Endothelial cell of hepatic sinusoid (primary cell): ENCODE measurements around the gene INTS6L.
"Not testable (repeated sequence)": the region's sequence is repeated elsewhere in the genome, so short reads cannot be mapped to it uniquely, and the experiment has no call there.

Source experiments
- in situ Hi-C: cut with HindIII; loops from 2 replicates; pipeline ENCODE4 v1.10.0; 2017; ENCODE audit warnings: low sequenced_read_pairs

INTS6L gene

DNA sequence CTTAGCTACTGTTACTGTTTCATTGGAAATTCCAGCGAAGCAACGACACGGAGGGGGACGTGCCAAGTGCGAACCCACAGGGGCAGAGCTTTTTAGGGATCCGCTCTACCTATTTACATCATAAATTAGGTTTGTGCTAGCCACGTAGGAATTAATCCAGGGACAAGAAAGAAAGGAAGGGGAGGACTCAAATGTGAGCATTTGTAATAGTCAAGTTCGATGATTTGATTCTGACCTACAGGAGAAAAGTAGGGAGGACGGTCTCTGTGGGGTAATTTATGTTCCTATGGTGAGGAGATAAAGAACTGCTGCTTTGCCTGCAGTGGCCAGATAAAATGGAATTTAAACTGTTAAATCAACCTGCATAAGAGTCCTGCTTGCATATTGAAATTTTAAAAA, 1.7 kb downstream of the INTS6L start:
- in situ Hi-C loops: no loop called here

DNA sequence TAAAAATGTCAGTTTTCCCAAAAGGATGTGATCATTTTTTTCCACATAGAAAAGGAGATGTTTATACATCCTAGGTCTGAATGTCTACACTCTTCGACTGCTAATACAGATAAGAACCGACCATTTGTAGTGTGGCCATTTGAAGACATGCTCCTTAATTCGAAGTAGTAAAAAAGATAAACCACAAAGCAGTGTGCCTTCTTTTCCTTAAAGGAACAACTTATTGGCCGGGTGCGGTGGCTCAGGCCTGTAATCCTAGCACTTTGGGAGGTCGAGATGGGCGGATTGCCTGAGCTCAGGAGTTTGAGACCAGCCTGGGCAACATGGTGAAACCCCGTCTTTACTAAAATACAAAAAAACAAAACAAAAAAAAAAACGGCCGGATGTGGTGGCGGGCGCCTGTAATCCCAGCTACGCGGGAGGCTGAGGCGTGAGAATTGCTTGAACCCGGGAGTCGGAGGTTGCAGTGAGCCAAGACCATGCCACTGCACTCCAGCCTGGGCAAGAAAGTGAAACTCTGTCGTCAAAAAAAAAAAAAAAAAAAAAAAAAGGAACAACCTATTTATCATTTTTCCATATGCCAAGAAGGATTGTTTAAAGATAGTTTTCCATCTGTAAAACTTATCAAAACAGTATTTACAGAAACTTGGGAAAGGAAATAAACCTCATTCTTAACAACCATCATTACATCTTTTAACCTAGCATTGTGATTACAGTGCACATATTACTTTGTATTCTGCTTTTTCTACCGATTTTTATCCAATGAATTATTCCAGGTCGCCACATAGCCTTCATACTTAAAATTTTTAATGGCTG, 2.6 kb downstream of the INTS6L start:
- in situ Hi-C loops: no loop called here

DNA sequence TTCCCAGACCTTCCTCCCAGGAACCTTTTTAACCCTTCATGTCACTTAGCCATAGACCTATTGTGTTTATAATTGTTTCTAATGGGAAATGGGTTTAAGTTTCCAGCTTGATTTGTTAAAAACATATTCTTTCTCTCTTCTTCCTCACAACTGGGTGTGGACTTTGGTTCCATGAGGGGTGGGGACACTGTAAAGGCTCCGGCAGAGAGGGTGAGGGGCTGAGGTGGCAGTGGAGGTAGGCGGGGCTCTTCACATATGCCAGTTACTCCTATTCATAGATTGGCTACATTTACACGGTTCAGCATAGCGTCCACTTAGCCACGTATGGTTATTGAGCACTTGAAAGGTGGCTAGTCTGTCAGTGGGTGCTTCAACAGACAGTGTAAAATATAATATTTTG, 7.8 kb downstream of the INTS6L start:
- in situ Hi-C loops: no loop called here

DNA sequence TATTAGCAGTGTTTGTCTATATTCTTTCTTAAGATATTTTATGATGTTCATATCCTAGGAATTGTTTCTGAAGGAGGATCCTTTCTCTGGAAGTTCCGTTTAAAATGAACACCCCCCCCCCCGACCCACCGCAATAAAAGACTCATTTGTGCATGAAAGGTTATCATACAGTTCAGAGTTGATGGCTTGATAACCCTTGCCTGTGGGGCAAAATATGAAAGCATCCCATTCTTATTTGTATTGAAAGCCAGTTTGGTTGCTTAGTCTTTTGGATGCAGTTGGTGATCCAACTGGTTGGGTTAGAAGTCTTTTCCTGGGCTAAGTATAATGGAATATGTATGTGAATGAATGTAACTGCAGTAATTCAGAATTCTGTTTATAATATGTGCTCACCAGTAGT, 8.3 kb downstream of the INTS6L start:
- in situ Hi-C loops: no loop called here

DNA sequence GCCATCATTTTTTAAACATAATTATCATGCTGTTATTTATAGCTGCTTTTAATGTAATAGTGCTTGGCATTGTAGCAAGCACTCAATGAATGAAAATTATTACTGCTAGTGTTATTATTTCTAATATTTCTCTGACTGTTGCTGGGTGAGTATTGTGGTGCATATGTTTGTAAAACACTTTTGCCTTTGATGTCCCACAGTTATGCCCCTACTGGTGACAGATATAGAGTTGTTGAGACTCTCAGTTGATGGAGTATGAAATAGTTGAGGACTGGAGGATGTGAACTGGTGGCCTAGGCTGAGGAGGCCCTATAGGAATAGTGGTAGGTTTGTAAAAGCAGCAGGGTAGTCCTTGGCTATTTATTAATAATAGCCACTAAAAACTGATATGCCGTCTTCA, 9.6 kb downstream of the INTS6L start:
- in situ Hi-C loops: no loop called here

DNA sequence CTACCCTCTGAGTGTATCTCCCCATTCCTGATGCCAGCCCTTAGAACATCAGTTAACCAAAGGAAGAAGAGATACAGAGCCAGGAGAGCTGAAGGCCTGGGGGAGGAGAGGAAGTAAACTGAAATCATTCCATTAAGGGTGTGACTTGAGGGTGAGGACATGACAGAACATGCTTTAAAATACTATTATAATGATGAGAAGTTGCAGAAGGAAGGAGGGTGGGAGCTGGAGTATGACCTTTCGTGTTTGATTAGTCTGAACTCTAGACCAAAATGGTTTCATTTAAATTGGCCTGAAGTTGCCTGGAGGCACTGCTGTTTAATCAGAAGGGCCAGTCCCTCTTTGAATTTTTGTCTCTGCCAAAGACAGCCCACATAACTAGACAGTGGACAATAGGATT, 11.4 kb downstream of the INTS6L start:
- in situ Hi-C loops: no loop called here

DNA sequence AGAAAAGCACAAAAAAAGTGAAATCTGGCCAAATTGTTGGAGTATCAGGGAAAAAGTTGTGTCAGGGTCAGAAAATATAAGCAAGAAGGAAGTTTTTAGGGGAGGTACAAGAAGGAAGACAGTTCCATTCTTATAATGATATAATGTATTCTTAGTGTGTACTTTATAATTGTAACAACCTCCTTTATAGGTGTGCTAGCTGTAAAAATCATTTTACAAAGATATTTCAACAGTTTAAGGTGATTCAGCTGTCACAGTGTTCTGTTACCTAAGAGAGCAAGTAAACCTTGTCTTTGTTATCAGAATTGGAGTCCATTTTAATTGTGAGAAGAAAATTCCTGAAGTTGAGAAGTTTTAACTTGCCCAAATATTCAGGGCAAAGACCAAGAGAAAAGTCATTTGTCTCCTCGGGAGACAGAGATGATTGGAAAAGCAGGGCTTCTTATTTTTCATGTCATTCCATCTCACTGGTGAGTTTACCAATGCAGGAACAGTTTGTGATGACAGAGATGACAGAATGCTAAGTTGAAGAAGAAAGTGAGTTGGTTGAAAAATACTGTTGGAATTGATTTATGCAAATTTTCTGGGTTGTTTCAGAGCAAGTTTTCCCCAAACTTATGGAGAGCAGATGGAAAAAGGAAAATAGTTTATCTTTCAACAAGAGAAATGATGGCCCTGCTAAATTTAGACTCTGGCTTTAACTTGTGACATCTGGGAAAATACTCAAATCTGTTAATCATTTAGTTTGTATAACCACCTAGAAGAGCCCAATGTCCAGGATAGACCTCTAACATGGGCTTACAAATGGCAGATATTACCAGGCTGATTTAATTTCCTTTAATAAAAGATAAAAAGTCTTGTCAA, 14.8 kb downstream of the INTS6L start:
- in situ Hi-C loops: no loop called here

DNA sequence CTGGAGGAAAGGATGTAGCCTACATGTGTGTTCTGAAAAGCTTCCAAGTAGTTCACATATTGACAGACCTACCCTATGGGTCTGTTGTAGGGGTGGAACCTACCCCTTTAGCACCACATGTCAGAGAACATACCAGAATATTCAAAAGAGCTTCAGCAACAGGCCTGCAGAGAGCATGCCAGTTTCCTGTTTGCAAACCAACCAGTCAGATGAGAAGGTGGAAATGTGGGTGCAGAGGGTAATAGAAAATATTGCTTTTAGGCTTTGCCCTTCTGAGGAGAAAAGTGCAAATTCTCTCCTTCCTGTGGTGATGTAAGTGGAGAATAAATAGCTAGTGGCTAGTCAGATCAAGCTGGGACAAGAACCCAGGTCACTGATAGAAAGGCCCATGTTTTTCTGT, 16.4 kb downstream of the INTS6L start:
- in situ Hi-C loops: no loop called here

DNA sequence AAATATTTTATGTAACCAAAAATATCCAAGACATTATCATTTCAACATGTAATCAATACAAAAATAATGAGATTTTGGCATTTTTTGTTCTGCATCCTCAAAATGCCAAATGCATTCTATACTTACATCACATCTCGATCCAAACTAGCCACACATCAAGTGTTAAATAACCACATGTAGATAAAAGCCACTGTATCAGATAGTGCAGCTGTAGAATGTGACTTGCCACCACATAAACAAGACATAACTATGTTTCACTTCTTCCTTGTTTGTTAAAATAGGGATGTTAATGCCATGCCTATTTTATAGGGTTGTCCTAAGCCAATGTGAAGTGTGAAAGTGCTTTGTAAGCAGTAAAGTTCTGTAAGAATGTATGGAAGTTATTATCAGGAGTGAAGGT, 20.9 kb downstream of the INTS6L start:
- in situ Hi-C loops: no loop called here

DNA sequence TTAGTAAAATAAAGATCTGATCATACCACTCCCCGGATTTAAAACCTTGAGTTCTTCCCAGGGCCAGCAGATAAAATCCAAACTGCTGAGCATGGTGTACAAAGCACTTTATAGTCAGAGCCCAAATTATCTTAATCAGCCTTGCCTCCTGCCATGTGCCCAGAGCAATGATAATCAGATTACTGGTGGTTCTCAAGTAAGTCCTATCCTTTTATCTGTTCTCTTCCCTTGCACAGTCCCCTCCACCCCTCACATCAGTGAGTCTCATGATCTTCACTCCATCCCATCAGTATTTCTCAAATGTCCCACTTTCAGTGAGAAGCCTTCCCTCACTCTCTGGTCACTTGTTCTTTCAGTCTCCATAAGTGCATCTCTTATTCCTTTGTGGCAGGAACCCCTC, 22.7 kb downstream of the INTS6L start:
- in situ Hi-C loops: no loop called here

DNA sequence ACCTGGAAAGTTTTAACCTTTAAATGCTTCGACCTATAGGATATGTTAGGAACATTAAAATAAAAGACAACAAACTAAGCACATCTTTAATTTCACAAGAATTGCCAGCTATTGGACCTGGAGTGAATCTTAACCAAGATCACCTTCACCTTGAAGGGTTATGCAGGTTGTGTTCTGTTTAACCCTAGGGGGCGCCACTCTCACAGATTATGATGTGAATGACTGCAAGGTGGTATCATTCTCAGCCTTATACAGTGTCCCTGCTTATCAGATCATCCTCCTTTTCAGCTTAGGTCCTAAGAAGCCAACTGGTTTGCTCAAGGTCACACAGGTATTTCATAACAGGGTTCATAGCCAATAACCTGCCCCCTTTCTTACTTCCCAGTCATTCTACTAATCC, 23.5 kb downstream of the INTS6L start:
- in situ Hi-C loops: no loop called here

DNA sequence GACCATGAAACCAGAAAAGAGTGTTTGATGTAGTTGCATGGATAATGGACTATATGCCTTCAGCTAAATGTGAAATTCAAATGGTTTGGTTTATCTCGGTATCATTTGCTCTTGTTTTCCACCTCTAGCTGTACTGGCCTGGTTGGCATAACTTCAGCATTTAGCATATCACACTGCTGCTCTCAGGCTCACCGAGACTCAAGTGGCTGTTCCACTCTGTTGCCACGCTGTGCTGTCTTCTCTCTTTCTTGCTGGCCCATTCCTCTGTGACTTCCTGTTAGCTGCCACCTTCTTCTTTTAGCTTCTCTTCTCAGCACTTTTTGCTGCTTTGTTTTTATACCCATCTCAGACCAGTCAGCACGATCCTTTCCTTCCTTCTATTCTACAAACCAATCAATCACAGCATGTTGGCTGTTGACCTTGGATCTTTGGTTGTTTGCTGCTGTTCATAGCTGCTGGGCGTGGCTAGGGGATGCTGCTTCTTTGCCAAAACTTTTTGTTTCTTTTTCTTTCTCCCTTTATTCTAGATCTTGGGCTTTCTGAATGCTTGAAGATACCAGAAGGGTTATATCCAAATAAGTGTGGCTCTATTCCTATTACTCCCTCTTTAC, 24.0 kb downstream of the INTS6L start:
- in situ Hi-C loops: no loop called here

DNA sequence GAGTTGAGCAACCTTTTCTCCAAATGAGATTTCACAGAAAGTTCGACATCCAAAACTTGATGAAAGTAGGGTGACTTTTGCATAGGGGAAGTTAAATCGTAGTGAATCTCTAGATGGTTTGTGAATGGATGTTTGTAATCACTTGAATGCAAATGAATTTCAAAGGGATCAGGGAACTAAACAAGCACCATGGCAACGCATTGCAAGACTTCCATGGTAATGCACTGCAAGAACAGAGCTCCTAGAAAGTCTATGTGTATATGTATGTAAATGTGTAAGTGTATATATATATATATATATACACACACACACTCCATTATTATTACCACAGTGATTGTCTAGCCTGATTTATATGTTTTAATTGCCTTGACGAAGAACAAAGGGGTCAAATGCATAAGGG, 27.3 kb downstream of the INTS6L start:
- in situ Hi-C loops: no loop called here

DNA sequence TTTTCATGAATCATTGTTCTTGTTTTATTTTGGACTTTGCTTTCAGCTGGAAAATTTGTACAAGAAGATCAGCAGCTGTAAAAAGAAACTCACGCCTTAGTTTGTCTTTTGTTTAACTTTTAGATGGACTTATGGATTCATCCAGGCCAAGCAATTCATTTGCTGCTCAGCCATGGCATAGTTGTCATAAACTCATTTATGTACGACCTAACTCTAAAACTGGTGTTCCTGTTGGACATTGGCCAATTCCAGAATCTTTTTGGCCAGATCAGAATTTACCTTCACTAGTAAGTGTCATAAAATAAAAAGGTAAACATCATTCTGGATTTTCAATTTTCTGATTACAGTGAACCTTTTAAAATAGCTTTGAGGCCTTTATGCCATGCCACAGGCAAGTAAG, 29.1 kb downstream of the INTS6L start:
- in situ Hi-C loops: no loop called here

DNA sequence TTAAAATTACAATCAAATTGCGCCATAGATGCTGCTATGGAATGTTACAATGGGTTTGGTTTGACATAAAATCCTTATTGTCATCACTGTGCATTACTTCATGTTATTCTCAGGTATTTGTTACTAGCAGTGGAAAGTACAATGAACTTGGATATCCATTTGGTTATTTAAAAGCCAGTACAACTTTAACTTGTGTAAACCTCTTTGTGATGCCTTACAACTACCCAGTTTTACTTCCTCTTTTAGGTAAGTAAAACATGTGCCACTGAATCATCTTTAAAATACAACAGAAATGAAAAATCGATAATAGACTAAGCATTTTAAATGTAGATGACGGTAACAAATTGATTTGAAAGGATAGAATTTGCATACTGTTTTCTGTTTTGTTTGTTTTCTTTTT, 35.6 kb downstream of the INTS6L start:
- in situ Hi-C loops: no loop called here

DNA sequence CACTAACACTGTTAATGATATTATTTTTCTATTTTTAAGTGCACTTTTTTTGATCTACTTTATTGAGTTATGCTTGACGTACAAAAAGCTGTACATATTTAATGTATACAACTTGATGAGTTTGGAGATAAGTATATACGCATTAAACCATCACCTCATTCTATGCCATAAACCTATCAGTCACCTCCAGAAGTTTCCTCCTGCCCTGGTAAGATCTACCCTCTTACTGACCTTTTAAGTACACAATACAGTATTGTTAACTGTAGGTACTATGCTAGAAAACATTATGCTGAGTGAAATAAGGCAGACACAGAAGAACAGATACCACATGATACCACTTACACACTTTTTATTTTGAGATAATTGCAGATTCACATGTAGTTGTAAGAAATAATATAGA, 36.9 kb downstream of the INTS6L start:
- in situ Hi-C loops: no loop called here

DNA sequence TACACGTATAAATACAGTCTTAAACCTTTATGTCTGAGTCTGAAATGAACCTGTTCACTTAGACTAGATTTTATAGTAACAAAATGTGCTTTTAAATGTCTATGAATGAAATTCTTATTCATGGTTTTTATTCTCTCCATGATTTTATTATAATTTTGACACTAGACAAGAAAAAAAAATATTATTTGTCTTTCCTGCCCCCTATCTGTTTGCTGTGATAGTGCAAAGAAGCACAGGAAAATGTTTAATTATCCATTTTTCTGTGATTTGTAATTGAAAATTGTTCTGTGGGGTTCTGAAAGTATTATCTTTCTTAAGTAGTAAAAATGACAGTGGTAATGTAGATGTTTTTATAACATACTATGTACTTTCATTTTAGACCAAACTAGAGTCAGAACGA, 52.0 kb downstream of the INTS6L start:
- in situ Hi-C loops: no loop called here

DNA sequence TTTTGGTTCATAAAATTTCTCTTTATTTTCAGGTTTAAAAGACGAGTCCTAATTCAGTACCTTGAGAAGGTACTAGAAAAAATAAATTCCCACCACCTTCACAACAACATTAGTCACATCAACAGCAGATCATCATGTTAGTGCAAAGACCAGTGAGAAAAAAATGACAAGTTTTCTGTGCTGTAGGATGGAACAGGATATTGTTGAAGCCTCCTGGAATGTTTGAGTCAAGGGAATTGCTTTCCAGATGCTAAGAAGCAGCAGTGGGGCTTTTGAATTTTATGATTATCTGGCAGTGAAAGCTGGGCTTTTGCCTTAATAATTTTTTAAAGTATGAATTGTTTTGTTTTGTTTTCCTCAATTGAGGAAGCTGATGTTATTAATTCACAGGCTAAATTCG, 61.0 kb downstream of the INTS6L start:
- in situ Hi-C loops: no loop called here

DNA sequence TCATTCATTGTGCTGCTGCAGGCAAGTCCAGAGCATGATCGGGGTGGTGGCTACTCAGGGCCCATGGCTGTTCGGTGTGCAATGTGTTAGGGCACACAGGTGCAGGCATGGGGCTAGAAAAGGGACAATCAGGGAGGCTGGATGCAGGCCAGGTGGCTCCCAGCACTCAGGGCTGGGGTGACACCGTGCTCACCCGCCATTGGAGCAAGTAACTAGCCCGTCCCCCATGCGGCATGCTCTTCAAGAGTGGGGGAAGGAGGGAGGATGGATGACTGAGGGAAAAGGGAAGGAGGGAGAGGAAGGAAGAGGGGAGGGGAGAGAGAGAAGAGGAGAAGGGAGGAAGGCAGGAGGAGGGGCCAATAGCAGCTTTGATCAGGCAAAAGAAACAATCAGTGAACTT, 64.7 kb downstream of the INTS6L start:
- in situ Hi-C loops: no loop called here

DNA sequence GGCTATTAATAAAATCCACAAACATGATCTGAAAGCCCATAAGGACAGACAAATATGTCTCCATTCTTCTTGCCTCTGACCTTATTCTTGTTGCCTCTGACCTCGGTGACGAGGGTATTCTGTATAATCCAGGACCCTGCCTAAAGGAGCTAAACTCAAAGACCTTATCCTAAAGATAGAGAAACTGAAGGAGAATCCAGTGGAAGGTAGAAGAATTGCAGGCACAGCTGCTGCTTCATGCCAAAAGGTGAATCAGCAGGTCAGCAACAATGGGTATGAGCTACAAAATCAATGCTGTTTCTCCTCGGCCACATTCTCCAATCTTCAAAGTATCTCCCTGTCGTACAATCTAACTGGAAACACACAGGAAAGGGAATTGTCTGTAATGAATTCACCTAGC, 71.4 kb downstream of the INTS6L start:
- in situ Hi-C loops: no loop called here

DNA sequence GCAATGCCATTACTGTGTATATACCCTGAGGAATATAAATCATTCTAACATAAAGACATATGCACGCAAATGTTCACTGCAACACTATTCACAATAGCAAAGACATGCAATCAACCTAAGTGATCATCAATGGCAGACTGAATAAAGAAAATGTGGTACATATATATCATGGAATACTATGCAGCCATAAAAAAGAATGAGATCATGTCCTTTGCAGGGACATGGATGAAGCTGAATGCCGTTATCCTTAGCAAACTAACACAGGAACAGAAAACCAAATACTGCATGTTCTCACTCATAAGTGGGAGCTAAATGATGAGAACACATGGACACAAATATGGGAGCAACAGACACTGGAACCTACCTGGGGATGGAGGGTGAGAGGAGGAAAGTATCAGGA, 73.6 kb downstream of the INTS6L start:
- in situ Hi-C loops: not testable (repeated sequence)

DNA sequence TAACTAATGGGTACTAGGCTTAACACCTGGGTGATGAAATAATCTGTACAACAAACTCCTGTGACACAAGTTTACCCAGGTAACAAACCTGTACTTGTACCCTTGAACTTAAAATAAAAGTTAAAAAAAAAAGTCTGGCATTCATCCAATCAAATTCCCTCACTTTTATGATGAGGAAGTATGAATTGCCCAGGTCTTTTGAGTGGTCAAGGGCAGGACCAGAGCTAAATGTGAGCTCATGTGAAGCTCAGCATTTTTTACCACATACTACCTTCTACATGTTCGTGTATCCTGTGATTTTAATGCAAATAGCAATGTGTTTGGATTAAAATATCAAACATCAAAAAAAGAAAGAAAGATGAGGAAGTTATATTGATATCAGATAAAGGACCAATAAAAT, 74.0 kb downstream of the INTS6L start:
- in situ Hi-C loops: not testable (repeated sequence)
